AG08396 (cell line): ENCODE measurements around the gene PACSIN2.
A peak's percentile ranks its signal among the peaks of the same experiment; 100 is the strongest.

ENCODE experiments used
- DNase-seq: peaks from one replicate; pipeline ENCODE4 v3.0.0; 2012; ENCODE audit warnings: low spot score, mixed read lengths

Gene PACSIN2

DNA sequence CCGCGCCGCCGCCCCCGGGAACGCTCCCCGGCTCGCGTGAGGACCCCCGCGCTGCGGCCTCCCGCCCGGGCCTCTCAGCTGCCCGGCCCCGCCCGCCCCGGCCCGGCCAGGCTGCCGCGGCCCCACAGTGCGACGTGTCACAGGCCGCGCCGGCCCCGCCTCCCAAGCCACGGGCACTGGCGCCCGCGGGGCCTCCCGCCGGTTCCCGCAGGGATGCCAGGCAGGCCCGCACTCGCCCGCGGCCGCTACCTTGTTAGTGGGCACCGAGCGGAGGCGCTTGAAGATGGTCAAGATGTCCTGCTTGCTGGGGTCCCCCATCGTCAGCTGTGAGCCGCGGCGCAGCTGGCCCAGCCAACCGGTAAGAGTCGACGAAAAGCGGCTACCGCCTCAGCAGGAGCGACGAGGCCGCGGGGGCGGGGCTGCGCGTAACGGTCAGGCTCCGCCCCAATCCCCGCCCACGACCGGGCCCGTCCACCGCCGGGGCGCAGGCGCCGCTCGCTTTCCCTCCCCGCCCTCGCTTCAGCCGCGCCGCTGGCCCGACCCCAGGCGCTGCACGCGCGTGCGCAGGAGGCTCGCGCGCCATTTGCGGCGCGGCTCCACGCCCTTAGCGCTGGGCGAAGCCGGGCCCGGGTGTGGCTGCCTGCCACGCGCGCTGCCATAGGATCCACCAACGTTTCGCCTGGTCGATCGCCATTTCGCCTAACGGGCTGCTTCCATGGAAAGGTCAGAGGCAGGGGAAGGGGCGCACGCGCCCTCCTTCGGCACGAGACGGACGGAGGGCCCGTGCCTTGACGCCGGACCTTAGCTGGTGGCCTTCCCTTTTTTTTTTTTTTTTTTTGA lies 157.9 kb downstream of the PACSIN2 start, which contains the start of gene ARFGAP3:
TSS of gene ARFGAP3 (minus strand) at position 409 of the 840 bp plus-strand sequence. CDS start at position 318, 91 bp downstream.
- peak; percentile 100 for DNase-seq

DNA sequence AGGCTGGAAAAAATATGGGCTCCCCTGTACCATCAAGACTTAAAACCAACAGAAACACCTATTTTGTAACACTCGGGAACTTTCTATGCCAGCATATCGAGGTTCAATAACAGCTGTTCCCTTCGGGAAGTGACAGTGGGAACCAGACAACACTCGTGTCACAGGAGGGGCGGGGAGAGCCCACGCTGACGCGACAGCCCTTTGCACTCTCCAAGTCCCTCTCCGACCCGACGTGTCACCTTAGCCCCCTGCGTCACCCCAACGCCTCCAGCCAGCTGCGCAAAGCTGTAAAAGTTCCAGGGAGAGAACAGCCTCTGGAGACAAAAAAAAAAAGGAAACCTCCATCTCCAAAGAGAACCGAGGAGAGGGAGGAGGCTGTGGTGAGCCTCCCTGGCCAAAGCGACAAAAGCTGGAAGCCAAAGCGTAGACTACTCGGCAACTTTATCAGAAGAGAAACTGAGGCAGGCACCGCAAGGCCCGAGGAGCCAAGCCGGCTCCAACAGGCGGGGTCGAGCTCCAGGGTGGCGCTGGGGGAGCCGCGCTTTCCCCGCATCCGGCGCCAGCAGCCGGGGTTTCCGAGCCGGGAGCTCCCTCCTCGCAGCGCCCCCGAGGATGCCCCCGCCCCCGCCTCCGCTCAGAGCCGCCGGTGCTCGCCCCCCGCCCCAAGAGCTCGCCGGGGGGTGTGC lies 158.6 kb downstream of the PACSIN2 start:
- DNase-seq, result no peak

DNA sequence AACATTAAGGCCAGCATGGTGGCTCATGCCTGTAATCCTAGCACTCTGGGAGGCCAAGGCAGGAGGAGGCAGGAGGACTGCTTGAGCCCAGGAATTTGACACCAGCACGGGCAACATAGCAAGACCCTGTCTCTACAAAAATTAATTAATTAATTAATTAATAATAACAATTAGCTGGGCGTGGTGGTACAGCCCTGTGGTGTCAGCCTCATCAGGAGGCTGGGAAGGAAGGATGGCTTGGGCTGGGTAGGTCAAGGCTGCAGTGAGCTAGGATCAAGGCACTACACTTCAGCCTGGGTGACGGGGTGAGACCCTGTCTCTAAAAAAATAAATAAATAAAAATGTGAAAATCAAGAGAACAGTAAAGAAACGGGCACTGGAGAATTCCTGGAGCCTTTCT lies 159.2 kb downstream of the PACSIN2 start:
- DNase-seq, result no peak

DNA sequence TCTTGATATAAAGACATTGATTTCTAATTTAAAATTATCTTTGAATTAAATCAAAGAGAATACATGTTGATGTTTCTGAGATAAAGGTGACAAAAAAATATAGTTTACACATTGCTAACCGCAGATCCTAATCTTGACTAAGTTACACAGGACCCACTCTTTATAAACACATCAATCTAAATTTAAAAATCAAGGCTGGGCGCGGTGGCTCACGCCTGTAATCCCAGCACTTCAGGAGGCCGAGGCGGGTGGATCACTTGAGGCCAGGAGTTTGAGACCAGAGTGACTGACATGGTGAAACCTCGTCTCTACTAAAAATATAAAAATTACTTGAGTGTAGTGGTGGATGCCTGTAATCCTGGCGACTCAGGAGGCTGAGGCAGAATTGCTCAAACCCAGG lies 159.7 kb downstream of the PACSIN2 start:
- no peak for DNase-seq

DNA sequence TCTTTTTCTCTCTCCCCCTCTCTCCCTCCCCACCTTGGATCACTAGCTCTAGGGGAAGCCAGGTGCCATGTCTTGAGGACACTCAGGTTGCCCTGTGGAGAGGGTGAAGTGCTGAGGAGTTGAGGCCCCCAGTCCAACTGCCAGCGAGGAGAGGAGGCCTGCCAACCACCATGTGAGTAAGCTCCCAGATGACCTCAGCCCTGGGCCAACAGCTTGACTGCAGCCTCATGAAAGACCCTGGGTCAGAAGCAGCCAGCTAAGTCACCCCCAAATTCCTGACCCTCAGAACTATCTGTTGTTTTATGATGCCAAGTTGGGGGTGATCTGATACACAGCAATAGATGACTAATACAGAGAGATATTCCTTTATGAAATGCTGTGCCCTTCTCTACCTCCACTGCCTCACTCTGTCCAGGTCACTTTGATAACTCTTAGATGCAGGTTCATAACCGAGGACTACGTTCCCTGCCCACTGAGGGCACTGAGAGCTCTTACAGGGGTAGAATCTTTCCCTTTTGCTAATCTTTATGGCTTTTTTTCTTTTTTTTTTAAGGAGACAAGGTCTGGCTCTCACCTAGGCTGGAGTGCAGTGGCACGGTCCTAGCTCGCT lies 165.9 kb downstream of the PACSIN2 start:
- DNase-seq, result no peak

DNA sequence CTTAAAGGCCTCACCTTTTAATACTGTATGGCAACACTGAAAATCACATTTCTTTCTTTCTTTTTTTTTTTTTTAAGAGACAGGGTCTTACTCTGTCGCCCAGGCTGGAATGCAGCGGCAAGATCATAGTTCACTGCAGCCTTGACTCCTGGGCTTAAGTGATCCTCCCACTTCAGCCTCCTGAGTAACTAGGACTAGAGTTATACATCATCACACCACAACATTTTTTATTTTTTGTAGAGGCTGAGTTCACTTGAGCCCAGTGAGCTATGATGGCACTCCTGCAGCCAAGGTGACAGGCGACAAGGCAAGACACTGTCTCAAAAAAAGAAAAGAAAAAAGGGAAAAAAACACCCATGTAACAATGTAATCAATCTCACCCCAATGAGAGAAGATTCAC lies 167.8 kb downstream of the PACSIN2 start:
- no peak for DNase-seq

DNA sequence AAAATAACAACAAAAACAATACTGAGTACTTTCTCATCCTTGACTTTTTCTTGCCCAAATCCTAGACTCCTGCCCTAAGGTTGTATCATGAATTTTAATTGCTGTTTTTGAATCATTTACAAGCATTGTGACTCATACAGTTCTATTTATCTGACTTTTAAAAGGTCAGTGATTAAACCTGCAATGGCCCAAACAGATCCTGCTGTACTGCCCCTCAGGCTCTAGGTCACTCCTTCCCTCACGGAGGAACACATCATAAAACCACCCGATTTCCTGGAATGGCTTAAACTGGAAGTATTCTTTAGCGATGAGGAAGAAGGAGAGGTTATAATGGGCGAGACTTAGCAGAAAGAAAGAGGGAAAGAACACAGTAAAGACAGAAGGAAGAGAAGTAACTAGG lies 170.2 kb downstream of the PACSIN2 start:
- no peak for DNase-seq

DNA sequence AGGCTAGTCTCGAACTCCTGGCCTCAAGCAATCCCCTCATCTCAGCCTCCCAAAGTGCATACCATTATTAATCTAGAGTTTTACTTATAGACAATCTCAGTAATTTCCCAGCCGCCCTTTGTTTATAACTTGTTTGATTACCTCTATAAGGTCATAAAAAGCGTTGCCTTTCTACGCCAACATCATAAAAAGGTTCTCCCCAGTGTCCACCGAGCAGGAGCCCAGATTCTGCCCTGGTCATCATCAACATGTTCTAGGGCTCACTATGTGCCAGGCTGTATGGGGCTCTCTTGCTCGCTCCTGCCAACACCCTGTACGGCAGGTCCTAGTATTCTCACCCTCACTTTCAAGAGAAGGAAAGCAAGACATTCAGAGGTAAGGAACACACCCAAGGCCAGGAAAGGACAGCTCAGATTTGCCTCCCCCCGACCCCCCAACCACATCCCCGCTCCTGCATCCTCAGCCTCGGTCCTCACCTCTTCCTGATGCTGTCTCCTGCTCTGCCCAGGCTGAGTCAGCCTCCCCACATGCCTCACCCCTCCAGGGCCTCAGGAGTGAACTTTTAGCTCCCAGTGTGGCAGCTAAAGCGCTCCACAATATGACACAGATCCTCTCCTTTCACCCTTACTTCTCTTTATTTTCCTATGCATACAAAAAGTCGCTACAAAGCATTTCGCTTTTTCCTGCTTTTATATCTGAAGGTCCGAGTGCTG lies 172.1 kb downstream of the PACSIN2 start:
- no peak for DNase-seq

DNA sequence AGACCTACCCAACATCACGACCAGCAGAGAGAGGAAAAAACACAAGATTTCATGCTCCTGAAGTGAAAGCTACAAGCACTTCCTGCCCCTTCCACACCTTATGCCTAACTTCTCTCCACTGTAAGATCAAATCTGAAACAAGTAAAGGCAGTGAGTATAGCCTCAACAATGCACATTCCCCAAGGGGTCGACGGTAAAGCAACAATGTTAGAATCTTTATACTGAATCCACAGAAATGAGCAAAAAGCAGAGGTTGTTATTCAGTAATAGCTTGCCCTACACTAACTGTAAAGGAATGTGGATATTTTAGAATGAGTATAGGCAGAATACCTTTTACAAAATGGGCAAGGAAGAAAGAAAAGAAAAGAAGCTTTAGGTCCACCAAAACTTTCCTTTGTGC lies 173.5 kb downstream of the PACSIN2 start:
- DNase-seq, result peak; percentile 38

DNA sequence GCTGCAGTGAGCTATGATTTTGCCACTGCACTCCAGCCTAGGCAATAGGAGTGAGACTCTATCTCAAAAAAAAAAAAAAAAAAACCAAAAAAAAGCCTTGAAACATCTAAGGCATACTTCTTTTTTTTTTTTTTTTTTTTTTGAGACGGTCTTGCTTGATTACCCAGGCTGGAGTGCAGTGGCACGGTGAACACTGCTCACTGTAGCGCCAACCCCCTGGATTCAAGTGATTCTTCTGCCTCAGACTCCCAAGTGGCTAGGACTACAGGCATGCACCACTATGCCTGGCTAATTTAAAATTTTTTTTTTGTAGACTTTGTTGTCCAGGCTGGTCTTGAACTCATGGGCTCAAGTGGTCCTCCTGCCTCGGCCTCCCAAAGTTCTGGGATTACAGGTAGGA lies 177.4 kb downstream of the PACSIN2 start:
- no peak for DNase-seq

DNA sequence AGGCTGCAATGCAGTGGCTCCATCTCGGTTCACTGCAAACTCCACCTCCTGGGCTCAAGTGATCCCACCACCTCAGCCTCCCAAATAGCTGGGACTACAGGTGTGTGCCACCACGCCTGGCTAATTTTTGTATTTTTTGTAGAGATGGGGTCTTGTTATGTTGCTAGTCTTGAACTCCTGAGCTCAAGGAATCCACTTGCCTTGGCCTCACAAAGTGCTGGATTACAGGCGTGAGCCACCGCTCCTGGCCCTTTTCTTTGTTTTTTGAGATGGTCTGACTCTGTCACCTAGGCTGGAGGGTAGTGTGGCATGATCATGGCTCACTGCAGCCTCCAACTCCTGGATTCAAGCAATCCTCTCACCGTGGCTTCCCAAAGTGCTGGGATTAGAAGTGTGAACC lies 178.9 kb downstream of the PACSIN2 start:
- DNase-seq, result no peak

DNA sequence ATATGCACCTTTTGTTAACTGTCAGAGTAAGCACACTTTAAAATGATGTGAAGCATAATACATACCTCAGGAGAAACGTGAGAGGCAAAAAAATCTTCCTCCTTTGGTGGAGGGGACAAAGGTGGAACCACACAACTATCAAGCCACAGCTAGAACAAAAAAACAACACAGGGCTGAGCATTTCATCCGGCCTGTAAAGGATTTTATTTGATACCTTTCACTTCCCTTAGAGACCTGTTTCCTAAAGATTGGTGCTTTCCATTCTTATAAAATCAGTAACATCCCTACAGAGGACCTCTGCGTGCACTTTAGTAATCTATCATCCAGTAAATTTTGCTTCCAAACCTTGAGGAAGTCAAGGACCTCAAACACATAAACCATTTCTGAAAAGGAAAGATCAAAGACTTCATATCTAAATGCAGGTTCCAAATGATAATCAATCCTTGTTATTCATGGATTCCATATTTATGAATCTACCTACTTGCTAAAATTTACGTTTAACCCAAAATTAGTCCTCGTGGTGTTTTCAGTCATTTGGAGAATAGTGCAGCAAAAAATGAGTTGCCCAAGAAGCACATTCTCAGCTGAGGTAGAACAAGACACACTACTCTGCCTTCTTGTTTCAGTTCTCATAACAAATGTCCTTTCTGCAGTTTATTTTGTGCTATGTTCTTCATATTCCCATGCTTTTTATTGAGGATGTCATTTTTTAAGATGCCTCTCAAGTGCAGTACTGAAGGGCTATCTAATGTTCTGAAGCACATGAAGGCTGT lies 180.6 kb downstream of the PACSIN2 start:
- DNase-seq, result no peak

DNA sequence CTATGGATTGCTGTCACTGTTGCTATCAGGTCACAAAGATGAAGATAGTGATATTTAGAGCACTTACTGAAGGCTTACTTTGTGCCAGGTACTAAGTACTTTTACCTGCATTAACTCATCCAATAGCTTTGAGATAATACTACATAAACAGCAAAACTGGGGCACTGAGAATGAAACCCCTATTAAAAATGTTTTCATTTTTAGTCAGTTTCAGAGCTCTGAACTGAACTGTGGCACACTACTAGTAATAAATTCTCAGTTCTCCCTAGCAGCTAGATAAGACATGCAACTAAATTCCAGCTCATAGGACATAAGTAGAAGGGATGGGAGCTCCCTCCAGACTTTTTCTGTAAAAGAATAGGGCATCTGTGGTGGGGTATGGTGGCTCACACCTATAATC lies 181.8 kb downstream of the PACSIN2 start:
- no peak for DNase-seq

DNA sequence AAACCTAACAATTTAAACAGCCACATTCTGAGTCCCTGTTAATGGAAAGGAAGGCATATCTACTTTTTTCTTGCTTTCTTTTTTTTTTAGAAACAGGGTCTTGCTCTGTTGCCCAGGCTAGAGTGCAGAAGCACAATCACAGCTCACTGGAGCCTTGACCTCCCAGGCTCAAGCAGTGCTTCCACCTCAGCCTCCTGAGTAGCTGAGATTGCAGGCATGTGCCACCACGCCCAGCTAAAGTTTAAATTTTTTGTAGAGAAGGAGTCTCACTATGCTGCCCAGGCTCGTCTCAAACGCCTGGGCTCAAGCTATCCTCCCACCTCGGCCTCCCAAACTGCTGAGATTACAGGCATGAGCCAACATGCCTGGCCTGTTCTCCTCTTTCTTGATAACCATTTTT lies 183.2 kb downstream of the PACSIN2 start:
- DNase-seq, result no peak

DNA sequence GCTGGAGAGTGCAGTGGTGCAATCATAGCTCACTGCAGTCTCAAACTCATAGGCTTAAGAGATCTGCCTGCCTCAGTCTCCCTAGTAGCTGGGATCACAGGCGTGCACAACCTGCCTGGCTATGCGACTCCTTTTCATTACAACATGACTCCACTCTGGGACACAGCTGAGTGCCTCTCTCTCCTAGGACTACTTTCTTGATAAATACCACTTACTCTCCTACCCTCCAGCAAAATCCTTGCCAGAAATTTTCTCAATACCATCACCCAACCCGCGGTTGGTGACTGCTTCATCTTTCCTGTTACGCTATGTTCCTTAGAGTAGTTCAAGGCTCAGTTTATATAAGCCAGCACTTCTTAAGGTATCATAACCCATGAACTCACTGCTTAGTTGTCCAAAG lies 184.8 kb downstream of the PACSIN2 start:
- no peak for DNase-seq

DNA sequence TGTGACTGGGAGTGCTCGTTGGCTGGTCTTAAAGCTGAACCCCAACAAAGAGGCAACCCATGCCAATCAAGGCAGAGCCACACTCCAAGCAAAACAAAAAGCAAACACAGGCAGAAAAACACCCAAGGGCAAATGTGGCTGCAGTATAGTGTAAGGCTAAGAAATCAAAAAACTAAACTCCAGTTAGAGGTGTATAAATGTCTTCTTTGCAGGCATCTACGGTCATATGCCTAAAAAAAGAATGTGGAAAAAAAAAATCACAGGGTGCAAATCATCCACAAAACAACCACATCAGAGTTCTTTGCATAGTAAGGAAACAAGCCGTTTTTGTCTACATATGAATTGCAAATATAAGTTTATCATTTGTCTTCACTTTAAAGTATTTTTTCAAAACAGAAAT lies 185.6 kb downstream of the PACSIN2 start:
- DNase-seq, result no peak

DNA sequence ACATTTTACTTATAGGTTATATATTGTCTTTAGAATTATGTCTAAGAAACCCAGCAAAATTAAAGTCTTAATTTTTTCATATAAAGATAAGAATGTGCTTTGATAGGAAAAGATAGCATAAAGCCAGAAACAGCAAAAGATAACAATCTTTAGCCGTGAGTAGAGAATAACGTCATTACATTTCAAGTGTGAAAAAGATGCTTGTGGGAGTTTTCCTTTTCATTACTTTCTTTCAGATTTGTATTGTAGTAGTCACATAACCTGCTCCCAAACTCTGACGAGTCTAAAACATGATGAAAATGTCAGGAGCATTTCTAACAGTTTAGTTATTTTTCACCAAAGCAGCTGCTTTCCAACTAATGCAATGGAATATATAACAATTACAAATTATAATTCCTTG lies 189.2 kb downstream of the PACSIN2 start:
- no peak for DNase-seq

DNA sequence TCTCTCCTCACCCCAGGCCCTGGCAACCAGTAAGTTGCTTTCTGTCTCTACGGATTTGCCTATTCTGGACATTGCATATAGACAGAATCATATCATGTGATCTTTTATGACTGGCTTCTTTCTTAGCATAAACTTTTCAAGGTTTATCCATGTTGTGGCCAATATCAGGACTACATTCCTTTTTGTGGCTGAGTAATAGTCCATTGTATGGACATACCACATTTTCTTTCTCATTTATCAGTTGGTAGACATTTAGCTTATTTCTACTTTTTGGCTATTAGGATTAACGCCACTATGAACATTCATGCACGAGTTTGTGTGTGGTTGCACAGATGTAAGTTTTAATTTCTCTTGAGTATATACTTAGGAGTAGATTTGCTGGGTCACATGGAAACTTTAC lies 193.6 kb downstream of the PACSIN2 start:
- no peak for DNase-seq

DNA sequence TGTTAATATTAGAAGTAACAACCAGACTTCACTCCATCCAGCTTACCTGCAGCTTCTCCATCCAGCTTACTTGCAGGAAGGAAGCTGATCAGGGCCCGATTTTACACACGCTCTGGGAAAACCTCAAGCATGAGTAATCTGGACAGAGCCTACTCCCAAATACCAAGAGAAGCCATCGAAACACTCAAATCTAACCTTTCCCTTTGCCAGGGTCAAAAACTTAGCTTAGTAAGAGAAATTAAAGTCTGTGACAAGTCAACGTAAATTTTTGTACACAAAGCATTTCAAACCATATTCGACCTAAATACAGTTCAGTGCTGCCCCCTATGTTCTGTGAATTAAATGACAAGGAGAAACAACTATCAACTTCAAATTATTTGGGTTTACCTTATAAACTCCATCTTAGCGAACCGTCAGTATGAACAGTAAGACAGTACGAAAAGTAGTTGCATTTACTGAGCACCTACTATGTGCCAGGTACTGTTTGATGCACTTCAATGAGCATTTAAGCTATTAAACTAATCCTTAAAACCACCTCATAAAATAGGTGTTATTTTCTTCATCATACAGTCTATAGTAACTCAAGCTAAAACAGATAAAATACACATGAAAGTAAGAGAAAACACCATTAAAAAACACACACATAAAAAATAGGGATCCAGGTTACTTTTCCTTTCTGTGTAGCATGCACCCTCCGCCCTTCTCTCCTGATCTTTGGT lies 194.7 kb downstream of the PACSIN2 start:
- DNase-seq, result peak; percentile 57
